Endothelial cell of umbilical vein (primary cell): ENCODE data around the gene PSAT1. TPM values are rescaled to one million over a fixed set of nuclear protein-coding genes. Genes with fewer than 3 reads are reported as not detected.

Experiments used
- BruUV-seq: library from RNA; stranded (reverse); fragments of 400-500 nt; replicated peaks from 2 replicates; lab custom pipeline; 2021; lab: Mats Ljungman, UMichigan
- CTCF ChIA-PET: fragments of 300-600, 350-600 bp; sonication (Branson Sonifier 250); formaldehyde crosslinking; loops from one replicate; lab custom pipeline; 2021; ENCODE audit warnings: antibody characterized with exemption, inconsistent platforms; lab: Charles Lee
- POLR2A ChIA-PET: fragments of 300-600, 350-600 bp; sonication (Branson Sonifier 250); formaldehyde crosslinking; loops from one replicate; lab custom pipeline; 2021; ENCODE audit warnings: antibody characterized with exemption, inconsistent platforms; lab: Charles Lee
- DNase-seq: peaks from one replicate; pipeline ENCODE4 v3.0.0-alpha.2; 2011; ENCODE audit warnings: low read depth, low spot score
- FAIRE-seq: peaks from 2 replicates; lab custom pipeline; 2011; peaks lifted over from hg19 to GRCh38; lab: Jason Lieb, UNC
- H2AFZ ChIP-seq: 2 replicates; pipeline ENCODE4 v1.6.0; 2012; ENCODE audit warnings: low read depth, low read length, control low read depth, inconsistent platforms
- H3K27ac ChIP-seq: 2 replicates; pipeline ENCODE4 v1.5.1; 2011; ENCODE audit warnings: low read depth, mild to moderate bottlenecking, control low read depth, low read length, moderate library complexity; ENCODE audit not compliant: insufficient read depth
- H3K27me3 ChIP-seq, 2 experiments: 2 replicates each; pipeline versions ENCODE4 v1.6.0 to v1.6.1; 2011; ENCODE audit warnings: low read length in 2 of 2, mixed read lengths in 1 of 2; ENCODE audit not compliant: control insufficient read depth in 2 of 2, insufficient read depth in 2 of 2
- H3K36me3 ChIP-seq, 2 experiments: 2 replicates in 1 of 2; 3 replicates in 1 of 2; pipeline ENCODE4 v1.5.1; 2011; ENCODE audit warnings: low read length in 2 of 2, mild to moderate bottlenecking in 1 of 2, moderate library complexity in 1 of 2; ENCODE audit not compliant: control insufficient read depth in 2 of 2, insufficient read depth in 2 of 2; ENCODE audit errors: extremely low read depth in 1 of 2
- H3K4me1 ChIP-seq: 3 replicates; pipeline ENCODE4 v1.5.1; 2011; ENCODE audit warnings: mild to moderate bottlenecking, low read length; ENCODE audit not compliant: control insufficient read depth, insufficient read depth; ENCODE audit errors: extremely low read depth
- H3K4me2 ChIP-seq: 2 replicates; pipeline ENCODE4 v1.6.1; 2011; ENCODE audit warnings: low read length, control low read depth, mixed read lengths; ENCODE audit not compliant: insufficient read depth
- H3K4me3 ChIP-seq, 3 experiments: fragments of 200-600 bp in 1 of 3; sonication (generic), shearing (Covaris generic) in 1 of 3; replicated peaks in 1 of 3; 2 replicates each; pipeline ENCODE4 v1.5.1; 2011 to 2016; ENCODE audit warnings: control low read depth in 3 of 3, low read length in 3 of 3, mild to moderate bottlenecking in 2 of 3, inconsistent platforms in 1 of 3, low read depth in 1 of 3, moderate library complexity in 1 of 3; ENCODE audit not compliant: insufficient read depth in 1 of 3
- H3K79me2 ChIP-seq: 2 replicates; pipeline ENCODE4 v1.6.0; 2012; ENCODE audit warnings: low read length, inconsistent platforms; ENCODE audit not compliant: control insufficient read depth, insufficient read depth
- H3K9ac ChIP-seq: replicated peaks from 2 replicates; pipeline ENCODE3; 2011; ENCODE audit warnings: low read length, control low read depth; ENCODE audit not compliant: insufficient read depth; ENCODE audit errors: extremely low read depth
- H3K9me1 ChIP-seq: replicated peaks from 3 replicates; pipeline ENCODE4 v1.6.0; 2011; ENCODE audit warnings: mild to moderate bottlenecking, low read length; ENCODE audit not compliant: control insufficient read depth, insufficient read depth; ENCODE audit errors: extremely low read depth
- H3K9me3 ChIP-seq: replicated peaks from 2 replicates; pipeline ENCODE4 v1.5.1; 2012; ENCODE audit warnings: low read length, inconsistent platforms; ENCODE audit not compliant: control insufficient read depth, insufficient read depth
- H4K20me1 ChIP-seq: replicated peaks from 2 replicates; pipeline ENCODE3; 2011; ENCODE audit warnings: mild to moderate bottlenecking, low read length; ENCODE audit not compliant: control insufficient read depth, insufficient read depth; ENCODE audit errors: extremely low read depth
- GATA2 ChIP-seq: IDR thresholded peaks from 2 replicates; pipeline ENCODE4 v1.7.0; 2011; ENCODE audit warnings: low read depth, mild to moderate bottlenecking, moderate library complexity, mixed read lengths, low read length; ENCODE audit not compliant: insufficient read length, insufficient read depth
- JUN ChIP-seq: IDR thresholded peaks from 2 replicates; pipeline ENCODE4 v1.6.1; 2011; ENCODE audit warnings: borderline replicate concordance, low read depth; ENCODE audit not compliant: insufficient read length, insufficient read depth
- MYC ChIP-seq: IDR thresholded peaks from one replicate; pipeline ENCODE4 v1.6.1; 2011; ENCODE audit warnings: mild to moderate bottlenecking, low read depth, low read length
- POLR2AphosphoS5 ChIP-seq: IDR thresholded peaks from 2 replicates; pipeline ENCODE4 v1.6.1; 2012; ENCODE audit warnings: low read depth, mild to moderate bottlenecking, control low read depth, low read length, moderate library complexity; ENCODE audit not compliant: insufficient read depth
- dilution Hi-C: fragments of 300-500 bp; cut with MboI; formaldehyde crosslinking; loops from one replicate; pipeline ENCODE4 v1.15.0; 2019; ENCODE audit warnings: low sequenced_read_pairs; ENCODE audit not compliant: extremely low pct_ligation_motif_present
- intact Hi-C: fragments of 100-400 bp; cut with micrococcal nuclease; formaldehyde crosslinking; loops from one replicate; pipeline ENCODE4 v1.10.0; 2022
- polyA plus RNA-seq, 4 experiments: library from polyadenylated mRNA; depleted of rRNA in 3 of 4; stranded (reverse) in 3 of 4; unstranded in 1 of 4; fragments of >200 nt; gene quantifications; 2 replicates each; pipeline versions ENCODE4 v1.2.1 to v1.2.3, GENCODE V29; 2011 to 2012; ENCODE audit warnings: missing spikeins in 1 of 4
- total RNA-seq: library from RNA; stranded (reverse); gene quantifications from 2 replicates; pipeline ENCODE4 v1.2.3, GENCODE V29; 2021
- TF ChIP-seq, protein P1 (sequence below): IDR thresholded peaks from 2 replicates; pipeline ENCODE4 v1.6.1; 2011; ENCODE audit not compliant: insufficient read depth, insufficient read length

PSAT1 gene
- total and polyA plus RNA-seq, 2 donors (not counting 3 experiments of a cell fraction or from before 2014, with no cell fraction given), result 19.1 to 47.3 TPM

DNA sequence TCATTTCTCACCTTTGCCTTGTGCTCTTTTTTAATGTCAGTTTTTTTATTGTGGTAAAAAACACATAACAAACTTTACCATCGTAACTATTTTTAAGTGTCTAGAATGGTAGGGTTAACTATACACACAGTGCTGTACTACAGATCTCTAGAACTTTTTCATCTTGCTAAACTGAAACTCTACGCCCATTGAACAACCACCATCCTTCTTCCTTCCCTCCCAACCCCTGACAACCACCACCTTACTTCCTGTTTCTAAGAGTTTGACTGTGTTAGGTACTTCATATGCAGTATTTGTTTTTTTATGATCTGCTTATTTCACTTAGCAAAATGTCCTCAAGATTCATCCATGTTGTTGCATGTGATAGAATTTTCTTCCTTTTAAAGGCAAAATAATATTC is 54.9 kb downstream of the PSAT1 start:
- H3K27ac ChIP-seq, result no peak overlapping the region
- intact Hi-C loops, result no loop called here
- H3K4me2 ChIP-seq, result no peak overlapping the region
- H2AFZ ChIP-seq, result no peak overlapping the region
- H3K9me3 ChIP-seq, result no peaks in the 10 kb centered on the region
- no peak overlapping the region for H3K9ac ChIP-seq
- no TSS peak for BruUV-seq
- FAIRE-seq (no peak), DNase-seq (no peak)
- no peaks in the 10 kb centered on the region for H3K36me3 ChIP-seq
- no peaks in the 10 kb centered on the region for H3K27me3 ChIP-seq
- CTCF ChIA-PET, result no interaction called here
- H3K79me2 ChIP-seq, result no peaks in the 10 kb centered on the region
- no peak overlapping the region for H3K4me3 ChIP-seq
- dilution Hi-C loops, result no loop called here
- no peaks in the 10 kb centered on the region for H4K20me1 ChIP-seq
- no peaks in the 10 kb centered on the region for H3K4me1 ChIP-seq
- POLR2A ChIA-PET, result no interaction called here
- H3K9me1 ChIP-seq, result no peaks in the 10 kb centered on the region
- no peak for TF ChIP-seq JUN

GRCh38 chr9:78354324-78354973 is 57.5 kb downstream of the PSAT1 start:
- H3K9ac ChIP-seq, result no peak overlapping the region
- no peaks in the 10 kb centered on the region for H3K9me3 ChIP-seq
- H3K79me2 ChIP-seq, result no peaks in the 10 kb centered on the region
- TF ChIP-seq, protein P1, sequence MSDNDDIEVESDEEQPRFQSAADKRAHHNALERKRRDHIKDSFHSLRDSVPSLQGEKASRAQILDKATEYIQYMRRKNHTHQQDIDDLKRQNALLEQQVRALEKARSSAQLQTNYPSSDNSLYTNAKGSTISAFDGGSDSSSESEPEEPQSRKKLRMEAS, result no peak
- no peak for TF ChIP-seq MYC
- no peak for TF ChIP-seq POLR2AphosphoS5
- TF ChIP-seq JUN, result no peak
- no peak for TF ChIP-seq GATA2
- no peaks in the 10 kb centered on the region for H3K27me3 ChIP-seq
- intact Hi-C loops (no loop called here), dilution Hi-C loops (no loop called here)
- ChIA-PET CTCF (interaction anchor here (1.7 to 2.1 kb wide), 2 partner anchors 12 to 16 kb away, joined by 7 to 13 read pairs; no protein-coding TSS in a partner anchor), POLR2A (no interaction called here)
- no peak overlapping the region for H2AFZ ChIP-seq
- H3K4me1 ChIP-seq, result no peaks in the 10 kb centered on the region
- no peak overlapping the region for H3K4me3 ChIP-seq
- H3K36me3 ChIP-seq, result no peaks in the 10 kb centered on the region
- no peaks in the 10 kb centered on the region for H3K9me1 ChIP-seq
- no peaks in the 10 kb centered on the region for H4K20me1 ChIP-seq
- H3K27ac ChIP-seq, result no peak overlapping the region
- no peak overlapping the region for H3K4me2 ChIP-seq
- BruUV-seq, result no TSS peak
- FAIRE-seq (no peak), DNase-seq (no peak)
